NCI-H69 (cell line): Measurements from ENCODE around the gene ULBP2.
"Not testable (repeated sequence)": the region's sequence is repeated elsewhere in the genome, so short reads cannot be mapped to it uniquely, and the experiment has no call there.

Experiments used
- DNase-seq: peaks from one replicate; lab custom pipeline; 2025; lab: John Stamatoyannopoulos, UW

ULBP2 gene

DNA sequence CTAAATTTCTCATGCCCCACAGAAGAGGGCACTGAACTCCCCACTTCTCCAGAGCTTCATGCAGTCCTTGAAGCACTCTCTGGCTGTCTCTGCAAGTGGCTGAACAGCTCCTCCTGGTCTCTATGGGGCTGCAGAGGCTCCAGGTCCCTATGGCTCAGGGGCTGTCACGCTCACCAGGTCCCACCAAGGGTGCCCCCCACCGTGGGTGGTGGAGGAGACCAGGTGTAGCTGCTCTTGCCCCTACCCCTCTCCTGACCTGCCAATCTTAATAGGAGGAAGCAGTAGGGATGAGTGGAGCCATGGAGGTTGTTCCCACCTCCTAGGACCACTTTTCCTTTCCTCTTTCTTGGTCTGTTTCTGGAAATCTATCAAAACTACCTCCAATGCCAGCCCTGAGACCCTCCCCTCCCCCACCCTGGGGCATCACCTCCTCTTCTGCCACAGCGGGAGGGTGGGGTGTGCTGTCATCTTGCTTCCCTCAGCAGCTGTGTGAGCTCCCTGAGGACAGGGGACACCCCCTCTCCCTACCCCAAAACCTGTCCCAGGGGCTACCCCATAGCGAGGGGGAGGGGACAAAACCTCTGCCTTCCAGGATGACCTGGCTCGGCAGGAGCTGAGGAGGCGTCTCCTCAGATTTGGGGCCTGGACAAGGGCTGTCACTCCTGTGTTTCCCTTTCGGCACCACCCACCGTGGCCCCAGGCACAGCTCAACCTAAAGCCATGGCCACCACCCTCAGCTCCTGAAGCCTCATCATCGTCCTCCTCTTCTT lies 31.9 kb upstream of the ULBP2 start:
- no peak for DNase-seq

DNA sequence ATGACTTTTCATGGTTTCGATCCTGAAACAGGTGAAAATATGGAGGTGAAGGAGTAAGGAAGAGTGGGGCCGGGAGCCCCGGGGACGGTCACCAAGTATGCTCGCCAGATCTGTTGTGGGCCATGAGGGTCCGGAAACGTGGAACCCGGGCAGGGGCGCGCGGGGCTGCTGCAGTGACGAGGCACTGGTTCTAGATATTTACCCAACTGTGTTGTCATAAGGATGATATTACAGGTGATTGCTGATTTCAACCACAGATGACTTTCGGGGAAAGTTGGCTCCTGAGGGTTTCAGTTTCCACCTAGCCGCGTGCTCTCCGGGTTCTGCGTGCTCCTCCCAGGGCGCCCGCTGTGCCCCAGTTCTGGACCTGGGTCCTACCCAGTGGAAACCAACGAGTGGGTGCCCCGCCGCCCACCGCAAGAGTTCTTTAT lies 31.1 kb upstream of the ULBP2 start:
- DNase-seq: no peak

GRCh38 chr6:149912680-149913079 lies 29.1 kb upstream of the ULBP2 start:
- not testable (repeated sequence) for DNase-seq

DNA sequence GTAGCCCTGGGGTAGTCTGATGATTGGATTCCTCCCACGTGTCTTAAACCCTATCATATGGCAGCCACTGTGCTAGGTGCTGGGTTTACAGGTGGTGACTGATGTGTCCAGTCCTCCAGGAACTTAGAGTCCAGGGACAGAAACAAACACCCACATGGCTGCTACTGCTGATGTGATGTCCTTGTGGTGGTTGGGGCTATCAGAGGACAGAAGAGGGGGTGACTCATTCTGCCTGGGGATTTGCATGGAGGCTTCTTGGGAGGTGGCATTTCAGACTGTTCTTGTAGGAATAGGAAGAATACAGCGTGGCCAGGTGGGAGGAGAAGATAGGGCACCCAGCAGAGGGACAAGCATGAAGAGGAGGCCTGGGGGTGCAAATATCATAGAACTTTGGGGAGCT lies 28.7 kb upstream of the ULBP2 start:
- no peak for DNase-seq

GRCh38 chr6:149913540-149914240 lies 28.1 kb upstream of the ULBP2 start:
- no peak for DNase-seq

DNA sequence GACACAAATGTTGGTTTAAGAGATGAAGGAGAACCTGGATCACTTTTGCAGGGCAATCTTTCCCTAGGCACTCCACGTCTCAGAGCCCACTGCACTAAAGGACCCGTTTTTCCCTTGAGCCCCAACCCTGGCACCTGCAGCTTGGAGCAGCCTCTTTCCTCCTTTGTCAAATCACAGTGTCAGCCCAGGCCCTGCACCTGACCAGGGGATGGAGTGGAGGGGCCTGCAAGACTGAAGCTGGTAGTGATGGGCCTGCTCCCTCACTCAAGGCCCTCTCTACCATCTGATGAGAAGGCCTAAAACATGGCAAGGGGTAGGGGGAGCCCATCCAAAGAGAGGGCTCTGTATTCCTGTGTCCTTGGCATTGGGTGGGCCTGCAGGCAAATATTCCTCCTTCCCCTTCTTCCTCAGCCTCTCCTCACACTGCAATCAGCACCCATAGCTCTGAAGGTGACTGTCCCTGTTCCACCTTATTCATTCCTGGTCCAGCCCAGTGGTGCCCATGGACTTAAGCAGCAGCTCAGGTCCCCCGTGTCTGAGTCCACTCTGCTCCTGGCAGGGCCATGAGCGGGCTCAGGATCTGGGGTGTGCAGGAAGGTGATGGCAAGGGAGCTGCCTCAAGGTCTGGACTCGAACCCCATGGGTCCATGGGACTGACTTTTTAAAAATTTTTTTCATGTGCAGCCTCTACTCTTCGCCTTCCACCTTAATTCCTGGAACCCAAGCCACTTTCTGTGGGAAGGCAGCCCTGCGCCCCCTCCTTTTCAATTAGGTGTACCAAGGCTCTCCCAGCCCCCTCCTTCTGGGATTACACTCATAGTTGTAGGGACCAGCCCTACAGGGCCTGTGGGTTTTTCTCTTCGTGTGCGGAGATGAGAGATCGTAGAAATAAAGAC lies 25.6 kb upstream of the ULBP2 start:
- DNase-seq: no peak

DNA sequence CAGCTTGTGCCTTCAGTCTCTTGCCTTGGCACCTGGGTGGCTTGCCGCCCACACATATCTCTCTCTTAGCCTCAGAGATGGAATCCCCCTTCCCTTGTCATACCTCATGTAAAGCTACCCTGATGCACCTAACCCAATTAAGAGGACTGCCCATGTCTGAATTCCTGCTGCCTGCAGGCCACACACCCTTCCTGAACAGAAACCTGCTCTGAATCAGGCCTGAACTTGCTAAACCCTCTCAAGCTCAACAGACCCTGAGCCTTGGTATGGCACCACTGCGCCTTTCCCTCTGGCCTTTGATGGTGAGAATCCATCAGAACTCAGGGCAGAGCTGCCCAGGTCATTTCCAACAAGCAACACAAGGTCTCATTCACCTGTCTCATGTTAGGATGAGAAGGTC lies 24.1 kb upstream of the ULBP2 start:
- DNase-seq: no peak

- no peak for DNase-seq
Measured at GRCh38 chr6:149918151-149918905, 23.5 kb upstream of the ULBP2 start.

GRCh38 chr6:149919126-149919833 lies 22.5 kb upstream of the ULBP2 start:
- DNase-seq: not testable (repeated sequence)

GRCh38 chr6:149919834-149920225 lies 22.0 kb upstream of the ULBP2 start:
- DNase-seq: no peak

DNA sequence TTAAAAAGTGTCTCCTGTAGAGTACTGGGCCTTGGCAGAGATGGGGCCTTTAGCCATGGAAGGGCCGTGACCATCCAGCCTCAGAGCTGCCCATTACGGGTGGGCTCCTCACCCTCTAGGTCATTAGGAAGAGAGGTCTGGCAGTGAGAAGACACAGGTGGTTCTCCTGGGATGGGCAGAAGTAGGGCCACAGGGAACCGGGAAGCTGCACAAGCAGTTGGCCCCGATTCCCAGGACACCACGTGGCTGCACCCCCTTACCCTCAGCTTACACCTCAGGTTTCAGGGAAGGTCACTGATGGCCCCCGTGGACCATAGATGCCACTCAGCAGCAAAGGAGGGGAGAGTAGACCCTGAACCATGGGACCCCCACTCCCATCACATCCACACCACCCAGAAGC lies 20.5 kb upstream of the ULBP2 start:
- DNase-seq: no peak

GRCh38 chr6:149922091-149922490 lies 19.7 kb upstream of the ULBP2 start:
- DNase-seq: not testable (repeated sequence)

DNA sequence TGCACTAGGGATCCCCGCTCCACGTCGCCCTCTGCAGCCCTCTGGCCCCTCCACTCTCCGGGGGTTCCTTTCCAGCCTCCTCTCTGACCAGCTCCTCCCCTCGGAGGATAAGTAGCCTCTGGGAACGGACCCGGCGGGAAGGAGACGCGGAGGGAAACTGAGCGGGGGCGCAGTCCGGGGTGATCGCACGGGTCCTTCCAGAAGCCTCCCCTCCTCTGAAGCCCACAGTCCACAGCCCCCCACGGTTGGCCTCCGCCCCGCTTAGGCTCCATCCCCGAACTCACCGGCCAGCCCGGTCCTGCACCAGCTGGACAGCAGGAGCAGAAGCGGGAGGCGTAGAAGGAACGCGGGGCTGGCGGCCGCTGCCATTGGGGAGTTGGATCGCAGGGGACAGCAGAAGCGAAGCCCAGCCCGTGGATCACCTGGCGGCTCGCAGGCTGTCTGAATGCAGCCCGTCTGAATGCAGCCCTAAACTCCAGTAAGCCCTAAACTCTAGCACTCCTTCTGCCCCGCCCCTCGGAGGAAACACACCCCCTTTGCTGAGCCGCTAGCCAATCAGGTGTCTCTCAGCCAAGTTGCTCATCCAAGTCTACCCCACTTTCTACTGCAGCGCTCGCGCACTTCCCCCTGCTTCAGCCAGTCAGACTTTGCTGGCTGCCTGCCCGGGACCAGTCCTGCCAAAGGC lies 19.0 kb upstream of the ULBP2 start, which contains the start of gene RAET1G:
RAET1G (minus strand) TSS at position 480 of the 685 bp plus-strand sequence; CDS start at position 369, 111 bp downstream.
- DNase-seq: peak; percentile 87

GRCh38 chr6:149923327-149923986 lies 18.4 kb upstream of the ULBP2 start:
- no peak for DNase-seq

- no peak for DNase-seq
Measured at GRCh38 chr6:149924206-149924932, 17.4 kb upstream of the ULBP2 start.

DNA sequence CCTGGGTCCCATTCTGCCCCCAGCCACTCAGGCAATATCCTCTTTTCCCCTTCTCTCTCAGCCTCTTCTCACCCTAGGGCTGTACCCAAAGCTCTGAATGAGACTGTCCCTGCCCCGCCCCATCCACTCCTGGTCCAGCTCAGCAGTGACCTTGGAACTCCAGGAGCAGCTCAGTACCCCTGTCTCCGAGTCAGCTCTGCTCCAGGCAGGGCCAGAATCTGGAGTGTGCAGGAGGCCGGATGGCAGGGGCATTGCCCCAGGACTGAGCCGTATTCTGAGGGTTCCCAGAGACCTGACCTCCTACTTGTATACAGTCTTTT lies 16.9 kb upstream of the ULBP2 start:
- DNase-seq: no peak

GRCh38 chr6:149925253-149925973 lies 16.4 kb upstream of the ULBP2 start:
- peak; percentile 50 for DNase-seq

GRCh38 chr6:149925974-149926777 lies 15.6 kb upstream of the ULBP2 start:
- DNase-seq: peak; percentile 88
